ENCODE results near the gene TTC27. TPM values are rescaled to one million over a fixed set of nuclear protein-coding genes. Genes with fewer than 3 reads are reported as not detected.

The TTC27 gene
- total and polyA plus RNA-seq, 10 of the 15 experiments (the other 5 are each of a cell fraction or from before 2014, with no cell fraction given) = 20.4 to 34.9 (median 26.0) TPM

DNA sequence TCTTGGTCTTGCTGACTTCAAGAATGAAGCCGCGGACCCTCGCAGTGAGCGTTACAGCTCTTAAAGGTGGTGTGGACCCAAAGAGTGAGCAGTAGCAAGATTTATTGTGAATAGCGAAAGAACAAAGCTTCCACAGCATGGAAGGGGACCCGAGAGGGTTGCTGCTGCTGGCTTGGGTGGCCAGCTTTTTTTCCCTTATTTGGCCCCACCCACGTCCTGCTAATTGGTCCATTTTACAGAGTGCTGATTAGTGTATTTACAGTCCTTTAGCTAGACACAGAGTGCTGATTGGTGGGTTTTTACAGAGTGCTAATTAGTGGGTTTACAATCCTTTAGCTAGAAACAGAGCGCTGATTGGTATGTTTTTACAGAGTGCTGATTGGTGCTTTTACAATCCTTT lies 230.9 kb downstream of the TTC27 start:
- H2AFZ ChIP-seq (ENCODE audit: control insufficient read depth, low read depth, low read length) = no peak overlapping the region
- in situ Hi-C loops (cut with MboI) (no loop called here), intact Hi-C loops (cut with micrococcal nuclease; ENCODE audit: unreplicated experiment) (no loop called here)
- ChIA-PET POLR2A (no interaction called here), SMC1A (ENCODE audit: uncharacterized antibody, unreplicated experiment) (no interaction called here), CTCF (no interaction called here), RAD21 (ENCODE audit: unreplicated experiment) (no interaction called here)
- H3K4me2 ChIP-seq (ENCODE audit: control insufficient read depth, insufficient read depth) = no peak overlapping the region
- no peaks in the 10 kb centered on the region for H4K20me1 ChIP-seq (ENCODE audit: control insufficient read depth, insufficient read depth)
- WGBS (ENCODE audit: insufficient coverage, insufficient replicate concordance, low lambda C conversion rate, missing lambda C conversion rate) = 72% methylated on average over 8 of the region's 8 CpGs
- TF ChIP-seq NFYB (IDR thresholded peaks at IDR 0.05; ENCODE audit: insufficient read depth, low read depth, low read length) (peak; percentile 41; the same call in 1 of the 2 replicates), ZNF274 (IDR thresholded peaks at IDR 0.05; ENCODE audit: insufficient read depth, insufficient read length) (no peak)
- H3K79me2 ChIP-seq (ENCODE audit: control insufficient read depth, insufficient read depth, low read length) = no peaks in the 10 kb centered on the region
- no peak overlapping the region for H3K9ac ChIP-seq (ENCODE audit: control insufficient read depth, insufficient read depth, low read length)
- H3K4me3 ChIP-seq = no peak overlapping the region
- no TSS peak for BruUV-seq (replicated peaks)
- no peaks in the 10 kb centered on the region for H3K4me1 ChIP-seq (ENCODE audit: control insufficient read depth, insufficient read depth, low read length)
- DNase-seq (ENCODE audit: low read depth, low spot score) = no peak
- peaks cover 0 to 2% of the 10 kb centered on the region in 2 experiments; a peak in 2 of 4 replicates for H3K27me3 ChIP-seq (replicated peaks in 1 of 2; ENCODE audit: control insufficient read depth in 2 of 2, insufficient read depth in 2 of 2, low read length in 1 of 2)
- no peak overlapping the region for H3K27ac ChIP-seq (ENCODE audit: control insufficient read depth, insufficient read depth)
- H3K36me3 ChIP-seq (ENCODE audit: control insufficient read depth in 2 of 2, insufficient read depth in 2 of 2, low read length in 1 of 2) = no peaks in the 10 kb centered on the region
- FAIRE-seq = no peak
- H3K9me3 ChIP-seq (replicated peaks; ENCODE audit: control insufficient read depth, insufficient read depth, low read length) = no peaks in the 10 kb centered on the region
- ATAC-seq = no peak

DNA sequence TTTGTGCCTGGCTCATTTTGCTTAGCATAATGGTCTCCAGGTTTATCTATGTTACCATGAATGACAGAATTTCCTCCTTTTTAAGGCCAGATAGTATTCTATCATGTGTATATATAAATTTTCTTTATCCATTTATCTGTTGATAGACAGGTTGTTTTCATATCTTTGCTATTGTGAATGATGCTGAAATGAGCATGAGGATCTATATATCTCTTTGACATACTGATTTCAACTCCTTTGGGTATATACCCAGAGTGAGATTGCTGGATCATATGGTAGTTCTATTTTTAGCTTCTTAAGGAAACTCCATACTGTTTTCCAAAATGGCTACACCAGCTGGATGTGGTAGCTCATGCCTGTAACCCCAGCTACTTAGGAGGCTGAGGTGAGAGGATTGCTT lies 232.5 kb downstream of the TTC27 start:
- ChIA-PET POLR2A (no interaction called here), SMC1A (ENCODE audit: uncharacterized antibody, unreplicated experiment) (interaction anchor here (1.0 kb wide), 1 partner anchor 9 kb away, joined by 4 read pairs; no protein-coding TSS in a partner anchor), RAD21 (ENCODE audit: unreplicated experiment) (no interaction called here), CTCF (no interaction called here)
- Histone ChIP-seq H3K27ac (ENCODE audit: control insufficient read depth, insufficient read depth) (no peak overlapping the region), H2AFZ (ENCODE audit: control insufficient read depth, low read depth, low read length) (no peak overlapping the region), H3K4me1 (ENCODE audit: control insufficient read depth, insufficient read depth, low read length) (no peaks in the 10 kb centered on the region), H3K79me2 (ENCODE audit: control insufficient read depth, insufficient read depth, low read length) (no peaks in the 10 kb centered on the region), H3K9me3 (replicated peaks; ENCODE audit: control insufficient read depth, insufficient read depth, low read length) (no peaks in the 10 kb centered on the region), H3K9ac (ENCODE audit: control insufficient read depth, insufficient read depth, low read length) (no peak overlapping the region), H4K20me1 (ENCODE audit: control insufficient read depth, insufficient read depth) (no peaks in the 10 kb centered on the region), H3K36me3 (ENCODE audit: control insufficient read depth in 2 of 2, insufficient read depth in 2 of 2, low read length in 1 of 2) (no peaks in the 10 kb centered on the region), H3K4me3 (no peak overlapping the region), H3K4me2 (ENCODE audit: control insufficient read depth, insufficient read depth) (no peak overlapping the region), H3K27me3 (replicated peaks in 1 of 2; ENCODE audit: control insufficient read depth in 2 of 2, insufficient read depth in 2 of 2, low read length in 1 of 2) (no peaks in the 10 kb centered on the region; a peak in 1 of 4 replicates)
- DNase-seq (ENCODE audit: low read depth, low spot score) (no peak), FAIRE-seq (no peak), ATAC-seq (no peak)
- no TSS peak for BruUV-seq (replicated peaks)
- intact Hi-C loops (cut with micrococcal nuclease; ENCODE audit: unreplicated experiment) (no loop called here), in situ Hi-C loops (cut with MboI) (no loop called here)
- TF ChIP-seq SMAD1 (IDR thresholded peaks at IDR 0.05; ENCODE audit: low read depth, partially characterized antibody) (no peak), KDM1A (IDR thresholded peaks at IDR 0.05; ENCODE audit: borderline replicate concordance) (no peak), EP300 (IDR thresholded peaks at IDR 0.05; ENCODE audit: borderline replicate concordance in 1 of 2, control insufficient read depth in 1 of 2, low read depth in 2 of 2, low read length in 2 of 2) (no peak)
